Hypothalamus (tissue), 51 donors: ENCODE data around the gene MEIS2.

ENCODE experiments used
- DNase-seq, 51 donors: peaks; one replicate each; lab custom pipeline; 2025; lab: John Stamatoyannopoulos, UW

Gene MEIS2

GRCh38 chr15:37100109-37100965 lies at the start of gene MEIS2:
Gene MEIS2, minus strand, starts transcription at chr15:37100549. Its CDS starts 1,083 bp downstream, at chr15:37099466.
- DNase-seq = peak in 48 of 51 donors; percentile 44 to 96 (median 78)

- no peak for DNase-seq
These were observed 48.8 kb upstream of the MEIS2 start for GRCh38 chr15:37149146-37149545.

- DNase-seq = no peak
These were observed 48.4 kb upstream of the MEIS2 start for GRCh38 chr15:37148714-37149113.

- DNase-seq = no peak
These were observed 43.0 kb upstream of the MEIS2 start for GRCh38 chr15:37143351-37143750.

GRCh38 chr15:37142371-37142770 lies 42.0 kb upstream of the MEIS2 start:
- DNase-seq = peak in 1 of 51 donors; percentile 22

DNA sequence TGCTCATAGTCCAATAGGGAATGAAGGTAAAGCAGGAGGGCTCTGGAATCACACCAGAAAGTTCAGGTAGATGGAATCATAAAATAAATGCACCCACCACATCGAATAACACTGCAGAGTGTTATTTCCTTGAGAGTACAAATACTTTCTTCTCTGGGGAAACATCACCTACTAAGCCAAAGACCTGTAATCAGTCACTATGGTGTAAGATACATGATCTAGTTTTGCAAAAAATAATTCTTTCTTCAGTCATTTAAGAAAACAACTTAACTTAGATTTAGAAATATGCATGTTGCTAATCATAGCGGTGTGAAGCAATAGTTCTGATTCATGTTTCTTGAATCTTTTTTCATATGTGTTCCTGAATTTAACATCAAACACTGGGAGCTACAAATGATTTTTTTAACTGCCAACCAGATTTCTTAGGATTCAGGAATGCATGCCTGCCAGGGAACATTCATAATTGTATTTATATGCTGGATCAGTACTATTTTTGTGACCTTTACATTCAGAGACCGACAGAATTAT lies 40.2 kb upstream of the MEIS2 start:
- no peak for DNase-seq

- no peak for DNase-seq
These were observed 38.4 kb upstream of the MEIS2 start for GRCh38 chr15:37138591-37139215.

DNA sequence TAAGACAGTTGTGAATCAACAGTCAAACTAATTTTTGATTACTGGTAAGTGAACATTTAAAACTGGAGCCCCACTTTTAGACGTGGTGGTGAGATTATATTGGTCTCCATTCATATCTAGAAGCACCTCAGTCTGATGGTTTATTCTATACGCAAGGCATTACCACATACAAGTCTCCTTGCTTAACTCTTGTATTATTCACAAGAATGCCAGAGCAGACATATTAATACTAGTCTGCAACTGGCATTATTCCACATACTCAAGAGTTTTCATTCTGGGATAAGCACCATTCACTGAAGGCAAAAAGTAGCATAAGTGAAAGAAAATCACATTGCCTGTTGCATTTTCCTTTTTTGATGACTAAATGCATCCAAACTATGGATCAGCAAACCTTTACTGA lies 36.9 kb upstream of the MEIS2 start:
- no peak for DNase-seq

DNA sequence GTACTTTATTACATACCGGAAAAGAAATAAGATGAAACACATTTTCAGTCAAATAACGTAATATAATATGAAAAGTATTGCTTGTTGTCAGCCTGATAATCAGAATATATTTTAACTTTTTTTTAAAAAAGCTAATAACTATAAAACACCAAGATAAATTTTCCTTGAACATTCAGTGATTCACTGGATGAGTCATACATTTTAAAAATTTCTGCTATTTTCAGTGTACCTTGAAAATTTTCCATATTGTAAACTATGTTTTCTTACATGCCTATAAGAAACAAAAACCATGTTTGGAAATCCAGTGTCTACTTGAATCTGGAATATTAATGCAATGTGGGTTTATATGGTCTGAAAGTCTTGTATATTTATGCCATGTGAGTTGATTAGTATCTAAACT lies 36.3 kb upstream of the MEIS2 start:
- no peak for DNase-seq

- DNase-seq = no peak
These were observed 34.9 kb upstream of the MEIS2 start for GRCh38 chr15:37135225-37135624.

GRCh38 chr15:37134699-37135131 lies 34.4 kb upstream of the MEIS2 start:
- DNase-seq = peak in 1 of 51 donors; percentile 16

- no peak for DNase-seq
These were observed 33.9 kb upstream of the MEIS2 start for GRCh38 chr15:37134244-37134643.

- no peak for DNase-seq
These were observed 33.3 kb upstream of the MEIS2 start for GRCh38 chr15:37133602-37134001.

- DNase-seq = no peak
These were observed 32.6 kb upstream of the MEIS2 start for GRCh38 chr15:37132826-37133417.

DNA sequence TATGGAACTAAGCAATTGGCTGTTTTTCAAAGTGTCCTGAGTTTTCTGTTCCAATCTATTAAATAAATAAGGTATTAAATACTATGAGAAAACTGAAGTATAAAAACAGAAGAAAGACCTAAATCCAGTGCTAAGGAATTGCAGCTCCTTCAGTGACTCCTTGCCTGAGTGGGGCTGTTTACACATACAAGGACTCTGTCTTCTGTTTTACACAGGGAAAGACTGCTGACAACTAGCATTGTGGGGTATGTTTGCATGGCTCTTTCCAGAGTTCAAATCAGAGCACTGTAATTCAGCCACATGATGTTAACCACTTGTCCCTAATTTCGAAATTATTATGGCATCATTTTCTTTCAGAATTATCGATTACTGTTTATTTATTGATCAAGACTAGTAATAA lies 31.3 kb upstream of the MEIS2 start:
- DNase-seq = no peak

- DNase-seq = no peak
These were observed 30.0 kb upstream of the MEIS2 start for GRCh38 chr15:37130356-37130755.

- peak in 3 of 51 donors; percentile 0 to 57 (median 11) for DNase-seq
These were observed 24.8 kb upstream of the MEIS2 start for GRCh38 chr15:37125143-37125542.

- no peak for DNase-seq
These were observed 24.0 kb upstream of the MEIS2 start for GRCh38 chr15:37124331-37124730.

- DNase-seq = no peak
These were observed 22.4 kb upstream of the MEIS2 start for GRCh38 chr15:37122703-37123102.

DNA sequence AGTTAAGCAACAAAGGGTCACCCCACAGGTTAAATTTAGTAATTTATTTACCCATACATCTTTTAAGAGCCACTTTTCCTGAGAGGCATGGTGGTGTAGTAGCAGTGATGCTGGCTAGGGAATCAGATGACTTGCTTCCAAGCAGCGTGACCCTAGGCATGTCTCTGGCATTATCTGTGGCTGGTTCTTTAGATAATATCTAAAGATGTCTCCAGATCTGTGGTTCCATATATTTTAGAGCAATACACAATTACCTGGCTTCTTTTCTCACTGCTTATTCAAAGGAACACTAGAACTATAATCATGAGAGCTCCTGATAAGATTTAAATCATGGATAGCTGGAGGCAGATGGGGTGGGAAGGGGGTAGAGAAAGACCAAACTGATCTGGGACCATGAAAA lies 21.1 kb upstream of the MEIS2 start:
- no peak for DNase-seq

GRCh38 chr15:37117030-37117429 lies 16.7 kb upstream of the MEIS2 start:
- DNase-seq = no peak
